ENCODE measurements around the gene RAPGEF1.

DNA sequence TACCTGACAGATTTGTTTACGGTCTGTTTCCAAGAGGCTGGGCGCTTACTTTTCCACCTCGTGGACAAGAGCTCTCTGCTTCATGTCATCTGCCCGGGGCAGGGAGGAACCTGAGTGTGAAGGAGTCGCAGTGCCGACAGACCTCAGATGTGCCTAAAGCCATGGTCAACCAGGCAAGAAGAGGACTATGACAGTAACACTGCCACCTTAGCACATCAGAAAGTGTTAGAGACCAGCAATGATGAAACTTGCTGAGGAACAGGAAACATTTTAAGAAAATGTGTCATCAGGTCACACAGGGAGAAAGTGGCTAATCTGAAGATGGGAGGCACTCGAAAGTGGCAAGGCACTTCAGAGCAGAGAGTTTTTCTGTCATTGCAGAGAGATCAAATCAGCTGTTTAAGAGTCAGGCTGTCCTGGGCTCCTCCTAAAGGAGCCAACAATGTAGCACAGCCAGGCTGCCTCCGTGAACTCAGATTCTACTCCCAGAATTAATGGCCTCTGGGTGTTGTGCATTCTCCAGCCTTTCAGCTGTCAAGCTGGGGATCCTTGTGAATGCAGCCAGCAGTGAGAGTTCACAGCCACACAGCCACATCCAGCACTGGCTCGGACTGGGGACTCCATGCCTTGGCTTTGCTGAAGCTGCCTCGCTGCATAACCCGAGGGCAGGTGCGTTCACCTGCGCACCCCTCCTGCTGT lies 94.6 kb downstream of the RAPGEF1 start:
- TF ChIP-seq, protein P1, sequence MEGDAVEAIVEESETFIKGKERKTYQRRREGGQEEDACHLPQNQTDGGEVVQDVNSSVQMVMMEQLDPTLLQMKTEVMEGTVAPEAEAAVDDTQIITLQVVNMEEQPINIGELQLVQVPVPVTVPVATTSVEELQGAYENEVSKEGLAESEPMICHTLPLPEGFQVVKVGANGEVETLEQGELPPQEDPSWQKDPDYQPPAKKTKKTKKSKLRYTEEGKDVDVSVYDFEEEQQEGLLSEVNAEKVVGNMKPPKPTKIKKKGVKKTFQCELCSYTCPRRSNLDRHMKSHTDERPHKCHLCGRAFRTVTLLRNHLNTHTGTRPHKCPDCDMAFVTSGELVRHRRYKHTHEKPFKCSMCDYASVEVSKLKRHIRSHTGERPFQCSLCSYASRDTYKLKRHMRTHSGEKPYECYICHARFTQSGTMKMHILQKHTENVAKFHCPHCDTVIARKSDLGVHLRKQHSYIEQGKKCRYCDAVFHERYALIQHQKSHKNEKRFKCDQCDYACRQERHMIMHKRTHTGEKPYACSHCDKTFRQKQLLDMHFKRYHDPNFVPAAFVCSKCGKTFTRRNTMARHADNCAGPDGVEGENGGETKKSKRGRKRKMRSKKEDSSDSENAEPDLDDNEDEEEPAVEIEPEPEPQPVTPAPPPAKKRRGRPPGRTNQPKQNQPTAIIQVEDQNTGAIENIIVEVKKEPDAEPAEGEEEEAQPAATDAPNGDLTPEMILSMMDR (IDR thresholded peaks at IDR 0.05 in 8 of 11, conservative IDR thresholded peaks at IDR 0.05 in 3 of 11), result no peak
- no peak for TF ChIP-seq POLR2A (IDR thresholded peaks at IDR 0.05)

All from spleen (tissue), 7 donors.